HCT116 (cell line): Measurements from ENCODE around the gene DMPK. TPM values are rescaled to one million over a fixed set of nuclear protein-coding genes. Genes with fewer than 3 reads are reported as not detected.

Source experiments
- ATAC-seq: fragments of 200-7000 bp; cut with Tn5 transposase; 2 replicates; pipeline ENCODE4 v1.9.1; 2020; ENCODE audit warnings: mild to moderate bottlenecking, moderate library complexity
- BruUV-seq: library from RNA; stranded (reverse); fragments of 400-500 nt; replicated peaks from 2 replicates; lab custom pipeline; 2021; lab: Mats Ljungman, UMichigan
- CTCF ChIA-PET: fragments of 300-600 bp; sonication (Branson Sonifier 250); formaldehyde crosslinking; loops from one replicate; lab custom pipeline; 2021; ENCODE audit warnings: antibody characterized with exemption; lab: Charles Lee
- POLR2A ChIA-PET: fragments of 300-600, 350-600 bp; sonication (Branson Sonifier 250); formaldehyde crosslinking; loops from one replicate; lab custom pipeline; 2021; ENCODE audit warnings: antibody characterized with exemption; lab: Charles Lee
- RAD21 ChIA-PET, 2 experiments: fragments of 300-600 bp; sonication (Branson Sonifier 250); formaldehyde crosslinking; loops; one replicate each; lab custom pipeline; 2023; ENCODE audit warnings: low total read pairs in 2 of 2; ENCODE audit not compliant: uncharacterized antibody in 2 of 2, unreplicated experiment in 2 of 2, low non-redundant PET in 1 of 2; lab: Charles Lee
- DNase-seq: peaks from one replicate; pipeline ENCODE4 v3.0.0-alpha.2; 2010; ENCODE audit warnings: low read depth, low spot score
- H2AFZ ChIP-seq: fragments of 200-600 bp; shearing (Covaris generic), sonication (generic); 2 replicates; pipeline ENCODE4 v1.6.1; 2017; ENCODE audit warnings: low read depth, mixed run types, mixed read lengths, antibody characterized with exemption, low read length; ENCODE audit not compliant: poor library complexity, severe bottlenecking
- H3K27ac ChIP-seq: 2 replicates; pipeline ENCODE4 v1.5.1; 2012; ENCODE audit warnings: low read depth, low read length
- H3K27me3 ChIP-seq: fragments of 200-600 bp; sonication (generic); 2 replicates; pipeline ENCODE4 v1.6.1; 2016; ENCODE audit warnings: mixed run types, low read length, mixed read lengths; ENCODE audit not compliant: insufficient read depth
- H3K36me3 ChIP-seq, 2 experiments: fragments of 200-500 bp in 1 of 2; fragments of 200-600 bp in 1 of 2; sonication (Bioruptor generic) in 1 of 2; sonication (generic) in 1 of 2; 2 replicates each; pipeline versions ENCODE4 v1.5.1 to v1.6.1; 2014 to 2016; ENCODE audit warnings: low read length in 2 of 2, inconsistent platforms in 1 of 2, mixed read lengths in 1 of 2, mixed run types in 1 of 2; ENCODE audit not compliant: insufficient read depth in 2 of 2, control insufficient read depth in 1 of 2
- H3K4me1 ChIP-seq, 2 experiments: fragments of 200-600 bp in 1 of 2; sonication (generic) in 1 of 2; 2 replicates each; pipeline versions ENCODE4 v1.5.1 to v1.6.1; 2012 to 2017; ENCODE audit warnings: low read length in 2 of 2, inconsistent platforms in 1 of 2, mild to moderate bottlenecking in 1 of 2, mixed read lengths in 1 of 2, mixed run types in 1 of 2, moderate library complexity in 1 of 2; ENCODE audit not compliant: insufficient read depth in 2 of 2, control insufficient read depth in 1 of 2
- H3K4me2 ChIP-seq: fragments of 200-600 bp; sonication (generic); 2 replicates; pipeline ENCODE4 v1.6.1; 2017; ENCODE audit warnings: mixed run types, low read length, mixed read lengths
- H3K4me3 ChIP-seq, 2 experiments: fragments of 200-600 bp in 1 of 2; sonication (generic) in 1 of 2; replicated peaks in 1 of 2; 2 replicates each; pipeline ENCODE4 v1.5.1; 2011 to 2016; ENCODE audit warnings: low read length in 2 of 2, control low read depth in 1 of 2, low read depth in 1 of 2, mild to moderate bottlenecking in 1 of 2, mixed read lengths in 1 of 2, mixed run types in 1 of 2
- H3K79me2 ChIP-seq: fragments of 200-600 bp; sonication (generic); 2 replicates; pipeline ENCODE4 v1.6.1; 2017; ENCODE audit warnings: mild to moderate bottlenecking, mixed run types, low read length, moderate library complexity, mixed read lengths; ENCODE audit not compliant: insufficient read depth
- H3K9ac ChIP-seq: fragments of 200-600 bp; sonication (generic); 2 replicates; pipeline ENCODE4 v1.6.1; 2016; ENCODE audit warnings: low read length, mixed read lengths
- H3K9me2 ChIP-seq: fragments of 200-600 bp; sonication (generic), shearing (Covaris generic); 2 replicates; pipeline ENCODE4 v1.6.1; 2017; ENCODE audit warnings: mixed run types, mild to moderate bottlenecking, moderate library complexity; ENCODE audit not compliant: insufficient read depth
- H3K9me3 ChIP-seq, 2 experiments: fragments of 200-500 bp in 1 of 2; fragments of 200-600 bp in 1 of 2; sonication (Bioruptor generic) in 1 of 2; sonication (generic) in 1 of 2; 2 replicates each; pipeline ENCODE4 v1.6.1; 2014 to 2017; ENCODE audit warnings: low read length in 2 of 2, mixed read lengths in 2 of 2, inconsistent platforms in 1 of 2, low read depth in 1 of 2, mild to moderate bottlenecking in 1 of 2, mixed run types in 1 of 2, moderate library complexity in 1 of 2; ENCODE audit not compliant: control insufficient read depth in 1 of 2, insufficient read depth in 1 of 2
- H4K20me1 ChIP-seq: fragments of 200-600 bp; sonication (generic), shearing (Covaris generic); 2 replicates; pipeline ENCODE4 v1.6.1; 2017; ENCODE audit warnings: mixed run types, mild to moderate bottlenecking, moderate library complexity; ENCODE audit not compliant: insufficient read depth
- ATF3 ChIP-seq: IDR thresholded peaks from 2 replicates; pipeline ENCODE4 v1.6.1; 2012
- CTCF ChIP-seq, 3 experiments: fragments of 200-600 bp in 1 of 3; sonication (generic) in 1 of 3; IDR thresholded peaks in 2 of 3; conservative IDR thresholded peaks in 1 of 3; 2 replicates each; pipeline ENCODE4 v1.5.1; 2012 to 2017; ENCODE audit warnings: low read depth in 2 of 3, low read length in 2 of 3, antibody characterized with exemption in 1 of 3, borderline replicate concordance in 1 of 3, control low read depth in 1 of 3, mild to moderate bottlenecking in 1 of 3, mixed read lengths in 1 of 3, mixed run types in 1 of 3, moderate library complexity in 1 of 3; ENCODE audit not compliant: insufficient read depth in 1 of 3
- EZH2 ChIP-seq: fragments of 200-600 bp; sonication (generic); IDR thresholded peaks from 2 replicates; pipeline ENCODE4 v1.6.1; 2017; ENCODE audit warnings: antibody characterized with exemption, mixed run types
- EZH2phosphoT487 ChIP-seq: fragments of 200-600 bp; IDR thresholded peaks from 2 replicates; pipeline ENCODE4 v1.6.1; 2018; ENCODE audit warnings: antibody characterized with exemption, borderline replicate concordance
- FOSL1 ChIP-seq: IDR thresholded peaks from 2 replicates; pipeline ENCODE4 v1.6.1; 2012; ENCODE audit warnings: low read depth
- JUND ChIP-seq: IDR thresholded peaks from 2 replicates; pipeline ENCODE4 v1.6.1; 2012
- MAX ChIP-seq: IDR thresholded peaks from 2 replicates; pipeline ENCODE4 v1.6.1; 2012
- POLR2A ChIP-seq: IDR thresholded peaks from 2 replicates; pipeline ENCODE4 v1.7.0; 2011; ENCODE audit warnings: borderline replicate concordance; ENCODE audit not compliant: insufficient read depth, insufficient read length; ENCODE audit errors: extremely low read depth
- RAD21 ChIP-seq: IDR thresholded peaks from 2 replicates; pipeline ENCODE4 v1.6.1; 2012; ENCODE audit warnings: low read depth, mild to moderate bottlenecking
- REST ChIP-seq: IDR thresholded peaks from 2 replicates; pipeline ENCODE4 v1.6.1; 2012; ENCODE audit warnings: low read depth
- SIN3A ChIP-seq: IDR thresholded peaks from 2 replicates; pipeline ENCODE4 v1.6.1; 2012; ENCODE audit warnings: low read depth
- SP1 ChIP-seq: IDR thresholded peaks from 2 replicates; pipeline ENCODE4 v1.6.1; 2012; ENCODE audit warnings: low read depth
- TCF7L2 ChIP-seq: IDR thresholded peaks from 2 replicates; pipeline ENCODE4 v1.7.0; 2011; ENCODE audit warnings: borderline replicate concordance, inconsistent platforms; ENCODE audit not compliant: insufficient read depth, insufficient read length; ENCODE audit errors: extremely low read depth
- YY1 ChIP-seq: IDR thresholded peaks from 2 replicates; pipeline ENCODE4 v1.6.1; 2011; ENCODE audit warnings: low read length, low read depth, moderate library complexity, mild to moderate bottlenecking; ENCODE audit not compliant: insufficient replicate concordance; ENCODE audit errors: extremely low read depth
- ZBTB33 ChIP-seq: IDR thresholded peaks from 2 replicates; pipeline ENCODE4 v1.6.1; 2011; ENCODE audit warnings: mild to moderate bottlenecking, low read length, moderate library complexity; ENCODE audit not compliant: insufficient replicate concordance; ENCODE audit errors: extremely low read depth
- ZNF274 ChIP-seq: fragments of 200-500 bp; sonication (Bioruptor generic); IDR thresholded peaks from 2 replicates; pipeline ENCODE4 v1.6.1; 2014; ENCODE audit warnings: mild to moderate bottlenecking, low read depth, low read length, inconsistent platforms
- intact Hi-C: fragments of 100-400 bp; cut with micrococcal nuclease; formaldehyde crosslinking; loops from 2 replicates; pipeline ENCODE4 v1.10.0; 2022
- total RNA-seq: library from RNA; stranded (reverse); gene quantifications from one replicate; pipeline ENCODE4 v1.2.1, GENCODE V29; 2021; ENCODE audit not compliant: unreplicated experiment

Gene DMPK
- total RNA-seq, 1 experiment from 2014 or later: 52.5 TPM

- no peak for TF ChIP-seq REST
- TF ChIP-seq MAX: no peak
- no peak for TF ChIP-seq RAD21
- TF ChIP-seq ZNF274: no peak
- no peak for TF ChIP-seq ATF3
- TF ChIP-seq CTCF (IDR thresholded peaks at IDR 0.05 in 2 of 3, conservative IDR thresholded peaks at IDR 0.05 in 1 of 3; ENCODE audit: borderline replicate concordance in 1 of 3, insufficient read depth in 1 of 3, low read depth in 2 of 3, low read length in 2 of 3): no peak
- TF ChIP-seq ZBTB33: no peak
- TF ChIP-seq TCF7L2: no peak
- no peak for TF ChIP-seq FOSL1
- TF ChIP-seq JUND: no peak
- no peak for TF ChIP-seq EZH2phosphoT487
- TF ChIP-seq POLR2A: no peak
- TF ChIP-seq SIN3A: no peak
- no peak for TF ChIP-seq YY1
- no peak for TF ChIP-seq SP1
- TF ChIP-seq EZH2: no peak
- Histone ChIP-seq H3K9ac (no peak overlapping the region), H4K20me1 (no peaks in the 10 kb centered on the region), H3K4me3 (no peak overlapping the region), H3K27ac (no peak overlapping the region), H3K36me3 (peaks cover 32 to 53% of the 10 kb centered on the region in 2 experiments; a peak in 3 of 4 replicates), H3K4me1 (no peaks in the 10 kb centered on the region), H3K9me3 (no peaks in the 10 kb centered on the region), H3K79me2 (no peaks in the 10 kb centered on the region), H3K27me3 (no peaks in the 10 kb centered on the region), H2AFZ (no peak overlapping the region), H3K9me2 (no peaks in the 10 kb centered on the region), H3K4me2 (no peak overlapping the region)
- POLR2A ChIA-PET: no interaction called here
- CTCF ChIA-PET: interaction anchor here (0.5 to 1.0 kb wide), 2 partner anchors 8 to 30 kb away, joined by 3 read pairs; no protein-coding TSS in a partner anchor
- ATAC-seq (no peak), DNase-seq (no peak)
- RAD21 ChIA-PET: interaction anchor here in 1 of 2 experiments (0.6 kb wide), 1 partner anchor 1029 kb away, joined by 3 read pairs; no protein-coding TSS in a partner anchor
- BruUV-seq: no TSS peak
- intact Hi-C loops: no loop called here
Measured at GRCh38 chr19:45824531-45825262, 42.4 kb upstream of the DMPK start.
